Activated T-helper 1 cell treated with anti-CD3 and anti-CD28 coated beads, Interleukin-12 subunit alpha, Interleukin-12 subunit beta, Interleukin-2, Interleukin-4 antibody, amounts not matched to agents 30 ng/mL and 10 ng/mL and 1 ng/mL, durations not matched to agents 14 hours and 24 hours and 36 hours (primary cell): ENCODE measurements around the gene ART1. TPM values are rescaled to one million over a fixed set of nuclear protein-coding genes. Genes with fewer than 3 reads are reported as not detected.

Experiments used
- DNase-seq: peaks from one replicate; pipeline ENCODE4 v3.0.0; 2021; ENCODE audit warnings: low spot score
- H3K27ac Mint-ChIP-seq: one replicate; pipeline ENCODE4 v1.8.0; 2021; ENCODE audit warnings: mild to moderate bottlenecking, mixed read lengths
- H3K27me3 Mint-ChIP-seq: one replicate; pipeline ENCODE4 v1.8.0; 2022; ENCODE audit warnings: mild to moderate bottlenecking, moderate library complexity, mixed read lengths; ENCODE audit not compliant: insufficient read depth
- H3K36me3 Mint-ChIP-seq: one replicate; pipeline ENCODE4 v1.8.0; 2021; ENCODE audit warnings: low read depth, mixed read lengths
- H3K4me1 Mint-ChIP-seq: one replicate; pipeline ENCODE4 v1.8.0; 2021; ENCODE audit warnings: low read depth, mixed read lengths
- H3K4me3 Mint-ChIP-seq: one replicate; pipeline ENCODE4 v1.8.0; 2021; ENCODE audit warnings: mild to moderate bottlenecking, moderate library complexity, mixed read lengths
- H3K9me3 Mint-ChIP-seq: one replicate; pipeline ENCODE4 v1.8.0; 2021; ENCODE audit warnings: mixed read lengths
- intact Hi-C: fragments of 100-400 bp; cut with micrococcal nuclease; formaldehyde crosslinking; loops from one replicate; pipeline ENCODE4 v1.15.1; 2024
- total RNA-seq: library from RNA; stranded (reverse); gene quantifications from 2 replicates; pipeline ENCODE4 v1.2.3, GENCODE V29; 2022

Gene ART1
- total RNA-seq, 1 donor from 2014 or later, result not detected

DNA sequence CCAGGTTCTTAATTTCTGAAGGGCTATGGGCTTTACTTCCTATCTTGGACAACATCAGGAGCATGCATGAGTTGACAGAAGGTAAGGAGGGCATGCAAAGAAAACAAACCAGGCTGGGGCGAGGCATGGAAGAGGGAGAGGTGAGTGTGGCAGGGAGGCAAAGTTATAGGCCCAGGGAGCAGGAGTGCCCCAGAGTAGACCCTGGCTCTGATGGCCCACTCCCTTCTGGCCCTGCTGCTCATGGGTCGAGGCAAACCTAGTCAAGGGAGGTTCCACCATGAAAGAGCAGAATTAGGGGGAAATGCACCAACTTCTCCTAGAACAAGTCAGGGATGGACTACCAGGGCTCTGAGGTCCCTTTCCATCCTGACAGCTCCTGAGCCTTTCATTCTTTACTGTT, 16.0 kb downstream of the ART1 start:
- no peaks in the 10 kb centered on the region for H3K4me1 Mint-ChIP-seq
- H3K36me3 Mint-ChIP-seq, result peaks cover 10% of the 10 kb centered on the region
- no peak overlapping the region for H3K27ac Mint-ChIP-seq
- H3K9me3 Mint-ChIP-seq, result no peaks in the 10 kb centered on the region
- no peaks in the 10 kb centered on the region for H3K27me3 Mint-ChIP-seq
- no peak for DNase-seq
- no peak overlapping the region for H3K4me3 Mint-ChIP-seq
- intact Hi-C loops, result no loop called here

DNA sequence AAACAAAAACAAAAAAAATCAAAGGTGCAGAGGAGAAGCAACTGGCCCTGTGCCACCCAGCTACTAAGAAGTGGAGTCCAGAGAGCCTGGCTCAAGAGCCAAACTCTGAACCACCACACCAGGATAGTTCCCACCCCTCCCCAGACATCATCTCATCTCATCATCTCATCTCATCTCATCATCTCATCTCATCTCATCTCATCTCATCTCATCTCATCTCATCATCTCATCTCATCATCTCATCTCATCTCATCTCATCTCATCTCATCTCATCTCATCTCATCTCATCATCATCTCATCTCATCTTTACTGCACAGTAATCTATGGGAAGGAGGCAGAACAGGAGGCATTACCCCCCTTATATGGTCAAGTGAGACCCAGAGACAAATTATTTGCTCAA, 17.9 kb downstream of the ART1 start:
- no peaks in the 10 kb centered on the region for H3K9me3 Mint-ChIP-seq
- H3K4me1 Mint-ChIP-seq, result no peaks in the 10 kb centered on the region
- peak overlapping the region; percentile 1 for H3K27ac Mint-ChIP-seq
- intact Hi-C loops, result no loop called here
- peaks cover 10% of the 10 kb centered on the region for H3K36me3 Mint-ChIP-seq
- no peak overlapping the region for H3K4me3 Mint-ChIP-seq
- DNase-seq, result no peak
- no peaks in the 10 kb centered on the region for H3K27me3 Mint-ChIP-seq

DNA sequence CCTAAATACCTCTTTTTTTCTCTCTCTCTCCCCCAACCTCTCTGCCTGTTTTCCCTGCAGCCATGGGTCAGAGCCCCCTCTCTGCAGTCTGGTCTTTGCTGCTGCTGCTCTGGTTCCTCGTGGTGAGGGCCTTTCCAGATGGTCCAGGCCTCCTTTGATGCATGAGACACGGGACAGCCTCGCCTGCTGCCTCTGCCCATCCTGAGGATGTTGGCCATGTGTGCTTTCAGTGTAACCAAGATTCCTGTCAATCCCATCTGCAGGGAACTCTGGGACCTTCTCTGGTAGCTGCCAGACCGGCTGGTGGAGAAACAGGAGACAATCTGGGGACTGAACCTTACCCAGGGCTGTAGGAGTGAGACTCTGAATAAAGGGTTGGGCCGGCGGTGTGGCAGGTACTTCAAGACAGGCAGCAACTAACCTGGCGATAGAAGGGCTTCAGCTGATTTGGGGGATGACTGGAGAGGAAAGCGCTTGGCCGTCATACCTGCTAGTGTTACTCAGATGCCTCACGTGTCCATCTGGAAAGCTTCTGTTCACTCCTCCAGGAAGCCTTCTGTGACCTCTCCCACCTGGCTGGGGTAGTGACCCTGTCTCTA, 19.2 kb downstream of the ART1 start:
- peaks cover 13% of the 10 kb centered on the region for H3K36me3 Mint-ChIP-seq
- no peak overlapping the region for H3K27ac Mint-ChIP-seq
- intact Hi-C loops, result no loop called here
- H3K4me3 Mint-ChIP-seq, result no peak overlapping the region
- H3K4me1 Mint-ChIP-seq, result no peaks in the 10 kb centered on the region
- no peaks in the 10 kb centered on the region for H3K9me3 Mint-ChIP-seq
- DNase-seq, result no peak
- no peaks in the 10 kb centered on the region for H3K27me3 Mint-ChIP-seq

DNA sequence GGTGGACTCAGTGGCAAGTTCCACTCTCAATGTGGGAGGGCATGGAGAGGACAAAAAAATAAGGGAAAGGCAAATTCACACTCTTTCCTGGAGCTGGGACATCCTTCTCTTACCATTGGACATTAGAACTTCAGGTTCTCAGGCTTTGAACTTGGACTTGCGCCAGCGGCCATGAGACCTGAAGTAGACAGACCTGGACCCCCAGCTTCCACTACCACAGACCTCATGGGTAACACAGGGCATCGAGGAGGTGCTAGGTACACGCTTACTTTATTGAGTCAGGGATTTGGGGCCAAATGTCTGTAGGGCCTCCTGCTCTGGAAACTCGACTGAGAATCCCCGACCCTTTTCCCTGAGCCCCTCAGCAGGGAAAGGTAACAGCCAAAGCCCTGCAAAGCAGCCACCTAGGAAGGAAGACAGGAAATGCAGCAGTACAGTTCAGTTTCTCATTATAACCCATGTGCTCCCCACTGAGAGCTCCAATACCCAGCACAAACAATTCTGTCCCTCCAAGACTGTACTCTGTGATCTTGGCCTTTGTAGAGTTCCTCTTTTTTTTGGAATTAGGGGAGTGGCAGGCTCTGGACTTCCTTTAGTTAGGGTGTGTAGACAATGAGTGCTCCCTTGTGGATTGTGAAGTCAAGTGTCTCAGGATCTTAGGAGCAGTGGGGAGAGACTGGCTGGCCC, 20.6 kb downstream of the ART1 start:
- Mint-ChIP-seq H3K9me3 (no peaks in the 10 kb centered on the region), H3K27me3 (no peaks in the 10 kb centered on the region), H3K4me1 (no peaks in the 10 kb centered on the region), H3K4me3 (no peak overlapping the region), H3K36me3 (peaks cover 15% of the 10 kb centered on the region), H3K27ac (no peak overlapping the region)
- no peak for DNase-seq
- intact Hi-C loops, result no loop called here

DNA sequence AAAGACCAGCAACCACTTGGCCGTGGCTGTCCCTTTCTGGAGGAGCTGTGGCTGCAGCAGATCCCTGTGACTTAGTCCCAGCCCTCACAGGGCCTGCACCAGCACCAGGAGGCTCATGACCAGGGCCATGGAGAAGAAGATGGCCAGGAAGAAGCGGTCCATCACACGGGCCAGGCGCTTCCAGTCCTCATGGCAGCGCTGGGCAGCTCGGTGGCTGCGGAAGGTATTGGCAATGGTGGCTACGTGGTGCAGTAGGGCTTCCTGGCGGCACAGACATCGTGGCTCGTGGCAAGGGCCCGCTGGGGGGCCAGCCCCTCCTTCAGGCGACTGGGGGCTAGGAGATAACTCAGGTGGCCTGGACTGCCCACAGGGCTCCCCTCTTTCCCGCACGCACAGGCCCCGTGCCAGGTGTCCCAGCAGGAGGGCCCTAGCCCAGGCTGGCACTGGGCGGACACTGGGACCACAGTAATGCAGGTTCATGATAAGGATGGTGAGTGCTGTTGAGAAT, 21.1 kb downstream of the ART1 start:
- H3K27me3 Mint-ChIP-seq, result no peaks in the 10 kb centered on the region
- intact Hi-C loops, result no loop called here
- H3K4me1 Mint-ChIP-seq, result no peaks in the 10 kb centered on the region
- H3K9me3 Mint-ChIP-seq, result no peaks in the 10 kb centered on the region
- no peak overlapping the region for H3K27ac Mint-ChIP-seq
- no peak overlapping the region for H3K4me3 Mint-ChIP-seq
- H3K36me3 Mint-ChIP-seq, result peaks cover 15% of the 10 kb centered on the region
- DNase-seq, result no peak

DNA sequence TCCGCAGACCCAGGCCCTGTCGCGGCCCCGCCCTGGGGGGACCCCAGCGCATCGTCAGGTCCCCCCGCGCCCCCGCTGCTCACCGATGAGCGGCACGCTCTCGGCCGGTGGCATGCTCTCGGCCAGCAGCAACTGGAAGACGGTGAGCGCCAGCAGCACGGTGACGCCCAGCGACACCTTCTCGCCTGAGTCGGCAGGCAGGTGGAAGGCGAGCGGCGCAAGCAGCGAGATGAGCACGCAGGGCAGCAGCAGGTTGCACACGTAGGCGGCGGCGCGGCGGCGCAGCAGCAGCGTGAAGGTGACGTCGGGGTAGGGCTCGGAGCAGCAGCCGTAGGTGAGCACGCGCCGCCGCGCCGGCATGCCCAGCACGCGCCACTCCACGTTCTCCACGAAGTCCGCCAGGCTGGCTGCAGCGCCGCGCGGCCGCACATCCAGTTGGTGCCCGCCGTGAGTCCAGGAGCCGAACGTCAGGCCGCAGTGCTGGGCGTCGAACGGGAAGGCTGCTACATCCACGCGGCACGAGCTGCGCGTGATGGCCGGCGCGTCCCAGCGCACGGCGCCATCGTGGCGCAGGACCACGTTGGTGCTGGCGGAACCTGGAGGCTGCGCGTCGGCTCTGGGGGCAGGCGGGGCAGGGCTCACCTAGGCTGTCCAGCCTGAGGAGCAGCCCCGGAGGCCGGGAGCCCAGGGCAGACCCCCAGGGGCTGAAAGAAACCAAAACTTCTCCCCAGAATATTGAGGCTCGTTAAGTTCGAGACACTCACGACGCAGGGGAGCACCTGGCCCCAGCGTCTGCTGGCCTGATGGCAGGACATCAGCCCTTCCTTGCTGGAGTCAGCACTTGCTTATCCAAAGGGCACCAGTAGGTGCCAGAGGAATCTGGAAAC, 22.5 kb downstream of the ART1 start:
- Mint-ChIP-seq H3K4me1 (no peaks in the 10 kb centered on the region), H3K9me3 (no peaks in the 10 kb centered on the region)

DNA sequence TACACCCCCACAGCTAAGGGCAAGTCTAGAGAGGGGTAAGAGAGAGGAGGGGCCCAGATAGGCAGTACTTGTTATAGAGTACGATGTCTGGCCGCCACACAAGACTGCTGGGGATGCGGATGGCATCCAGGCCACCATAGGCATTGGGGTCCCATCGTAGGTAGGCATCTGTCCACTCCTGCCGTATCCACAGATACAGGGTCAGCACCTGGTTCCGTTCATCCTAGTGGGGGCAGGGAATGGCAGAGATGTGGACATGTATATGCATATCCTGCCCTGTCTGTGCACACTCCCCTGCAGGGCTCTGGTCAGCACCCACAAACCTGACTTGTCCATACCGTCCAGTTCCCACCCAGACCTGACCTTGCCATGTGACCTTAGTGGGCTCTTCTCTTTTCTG, 24.2 kb downstream of the ART1 start:
- H3K27ac Mint-ChIP-seq, result no peak overlapping the region
- no peak overlapping the region for H3K4me3 Mint-ChIP-seq
- no peak for DNase-seq
- H3K9me3 Mint-ChIP-seq, result no peaks in the 10 kb centered on the region
- peaks cover 12% of the 10 kb centered on the region for H3K36me3 Mint-ChIP-seq
- H3K4me1 Mint-ChIP-seq, result no peaks in the 10 kb centered on the region
- no peaks in the 10 kb centered on the region for H3K27me3 Mint-ChIP-seq
- intact Hi-C loops, result no loop called here

More for the DNA sequence above, 22.5 kb downstream of the ART1 start:
- H3K27ac Mint-ChIP-seq, result no peak overlapping the region
- no peak for DNase-seq
- no peak overlapping the region for H3K4me3 Mint-ChIP-seq
- no peaks in the 10 kb centered on the region for H3K27me3 Mint-ChIP-seq
- H3K36me3 Mint-ChIP-seq, result peaks cover 15% of the 10 kb centered on the region
- intact Hi-C loops, result no loop called here

DNA sequence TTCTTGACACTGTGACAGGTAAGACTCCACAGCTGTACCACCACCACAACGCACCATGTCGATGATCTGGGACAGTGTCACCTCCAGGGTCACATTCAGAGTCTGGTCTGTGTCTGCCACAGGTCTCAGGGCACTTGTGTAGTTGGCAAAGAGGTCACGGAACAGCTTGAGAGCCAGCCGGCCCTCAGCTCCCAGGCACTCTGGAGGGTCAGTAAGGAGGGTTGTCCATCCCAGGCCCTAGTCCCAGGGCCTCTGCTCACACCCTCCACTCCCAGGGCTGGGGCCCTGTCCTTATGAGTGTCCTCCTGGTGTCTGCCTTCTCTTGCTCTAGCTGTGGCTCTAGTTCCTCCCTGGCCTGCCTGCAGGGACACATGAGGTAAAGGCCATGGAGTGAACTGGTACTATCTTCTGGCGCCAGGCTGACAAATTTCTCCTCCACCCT, 24.8 kb downstream of the ART1 start:
- intact Hi-C loops, result no loop called here
- H3K9me3 Mint-ChIP-seq, result no peaks in the 10 kb centered on the region
- H3K27me3 Mint-ChIP-seq, result no peaks in the 10 kb centered on the region
- DNase-seq, result no peak
- peaks cover 13% of the 10 kb centered on the region for H3K36me3 Mint-ChIP-seq
- H3K4me3 Mint-ChIP-seq, result no peak overlapping the region
- H3K27ac Mint-ChIP-seq, result no peak overlapping the region
- no peaks in the 10 kb centered on the region for H3K4me1 Mint-ChIP-seq

DNA sequence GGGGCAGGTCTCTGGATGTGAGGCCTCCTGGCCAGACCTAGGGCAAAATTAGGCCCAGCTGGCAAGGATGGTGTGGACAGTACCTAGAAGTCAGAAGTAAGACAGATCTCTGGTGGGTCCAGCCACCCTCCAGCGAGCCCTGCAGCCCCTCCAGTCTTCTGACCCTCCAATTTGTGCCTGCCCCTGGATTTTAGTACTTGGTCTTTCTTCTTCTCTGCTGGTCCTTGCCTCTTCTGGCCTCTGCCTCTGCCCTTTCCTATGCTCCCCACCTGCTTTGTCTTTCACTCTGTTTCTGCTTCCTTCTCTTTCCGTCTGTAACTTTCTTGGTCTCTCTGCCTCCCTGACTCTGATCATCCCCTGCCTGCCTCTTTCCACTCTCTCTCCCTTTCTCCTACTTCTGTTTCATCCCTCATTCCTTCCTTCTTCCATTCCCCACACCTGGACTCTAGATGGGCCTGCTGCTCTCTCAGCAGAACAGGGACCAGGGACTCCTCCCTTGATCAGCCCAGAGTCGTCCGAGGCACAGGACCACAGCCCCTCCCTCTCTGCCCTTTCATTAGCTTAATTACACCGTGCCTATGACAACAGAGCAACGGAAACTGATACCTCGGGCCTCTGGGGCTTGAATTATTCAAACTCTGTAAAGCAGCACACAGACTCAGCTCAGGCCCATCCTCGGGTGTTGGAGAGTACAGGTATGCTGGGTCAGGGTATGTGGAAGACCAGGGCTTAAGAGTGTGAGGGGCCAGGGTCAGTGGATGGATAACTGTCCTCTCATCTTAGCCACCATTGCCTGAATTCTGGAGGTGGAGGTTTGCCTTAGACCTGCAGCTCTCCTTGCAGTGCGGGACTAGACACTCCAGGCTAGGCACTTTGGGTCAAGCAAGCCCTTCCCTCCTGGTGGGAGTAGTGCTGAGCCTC, 26.7 kb downstream of the ART1 start, which contains the start of gene CHRNA10:
TSS of gene CHRNA10 (minus strand) at position 51 of the 921 bp plus-strand sequence. CDS start 72 bp downstream, outside the sequence.
- H3K36me3 Mint-ChIP-seq, result peaks cover 18% of the 10 kb centered on the region
- no peak for DNase-seq
- H3K27ac Mint-ChIP-seq, result peak within 1 kb of the TSS; percentile 46
- no peaks in the 10 kb centered on the region for H3K27me3 Mint-ChIP-seq
- no peaks in the 10 kb centered on the region for H3K4me1 Mint-ChIP-seq
- intact Hi-C loops, result no loop called here
- H3K9me3 Mint-ChIP-seq, result no peaks in the 10 kb centered on the region
- H3K4me3 Mint-ChIP-seq, result no peak within 1 kb of the TSS

DNA sequence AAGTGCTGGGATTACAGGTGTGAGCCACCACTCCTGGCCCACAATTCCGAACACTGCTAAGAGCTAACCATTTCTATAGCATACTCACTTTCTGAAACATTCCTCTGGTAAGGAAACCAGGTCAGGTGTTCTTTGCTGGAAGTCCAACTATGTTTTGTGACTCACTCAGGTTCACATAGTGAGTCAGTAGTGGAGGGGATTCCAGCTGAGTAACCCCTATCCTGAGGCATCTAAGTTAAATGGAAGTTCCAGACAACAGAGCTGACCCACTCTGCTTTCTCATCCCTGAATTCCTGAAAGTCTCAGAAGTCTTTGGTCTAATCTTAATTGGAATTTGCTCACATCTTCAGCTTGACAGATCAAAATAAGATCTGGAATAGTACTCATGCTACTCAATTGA, 29.3 kb downstream of the ART1 start:
- Mint-ChIP-seq H3K27ac (peak overlapping the region; percentile 9), H3K27me3 (no peaks in the 10 kb centered on the region), H3K9me3 (no peaks in the 10 kb centered on the region), H3K4me3 (no peak overlapping the region), H3K4me1 (no peaks in the 10 kb centered on the region), H3K36me3 (peaks cover 32% of the 10 kb centered on the region)
- no peak for DNase-seq
- intact Hi-C loops, result no loop called here

DNA sequence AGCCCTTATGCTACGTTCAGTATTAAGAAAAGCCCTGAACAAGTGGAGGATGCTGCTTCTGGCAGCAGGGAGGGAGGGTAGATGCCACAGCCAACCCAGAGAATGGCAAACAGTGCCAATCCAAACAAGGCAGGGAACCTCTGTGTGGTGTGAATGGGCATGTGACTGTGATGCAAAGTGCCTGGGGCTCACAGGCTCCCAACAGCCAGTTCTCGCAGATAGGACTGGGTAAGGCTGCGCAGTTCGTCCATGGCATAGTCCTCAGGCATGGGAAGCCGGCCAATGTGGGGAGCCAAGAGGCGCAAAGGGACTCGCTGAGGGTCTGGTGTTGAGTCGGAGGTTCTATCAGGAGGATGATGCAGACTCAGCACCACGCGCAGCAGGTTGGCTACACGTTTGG, 31.0 kb downstream of the ART1 start:
- DNase-seq, result no peak
- H3K4me1 Mint-ChIP-seq, result no peaks in the 10 kb centered on the region
- peaks cover 44% of the 10 kb centered on the region for H3K36me3 Mint-ChIP-seq
- intact Hi-C loops, result no loop called here
- peak overlapping the region; percentile 19 for H3K27ac Mint-ChIP-seq
- no peaks in the 10 kb centered on the region for H3K27me3 Mint-ChIP-seq
- H3K4me3 Mint-ChIP-seq, result no peak overlapping the region
- H3K9me3 Mint-ChIP-seq, result no peaks in the 10 kb centered on the region

DNA sequence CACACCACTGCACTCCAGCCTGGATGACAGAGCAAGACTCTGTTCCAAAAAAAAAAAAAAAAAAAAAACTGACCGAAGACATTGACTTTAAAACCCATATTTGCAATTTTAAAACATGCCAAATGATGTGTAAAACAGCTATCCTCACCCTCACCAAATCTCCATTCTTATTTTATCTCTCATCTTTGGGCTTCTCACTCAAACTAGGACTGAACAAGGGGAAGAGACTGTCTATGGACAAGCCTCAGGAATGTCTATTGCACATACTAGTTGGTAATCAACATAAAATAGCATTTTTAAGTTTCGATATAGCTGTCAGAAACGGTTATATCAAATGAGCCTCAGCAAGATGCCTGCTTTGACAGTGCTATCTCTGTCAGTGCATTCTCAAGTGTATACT, 34.1 kb downstream of the ART1 start:
- Mint-ChIP-seq H3K4me3 (no peak overlapping the region), H3K27me3 (no peaks in the 10 kb centered on the region), H3K36me3 (peaks cover 54% of the 10 kb centered on the region), H3K27ac (no peak overlapping the region), H3K9me3 (no peaks in the 10 kb centered on the region), H3K4me1 (peaks cover 9% of the 10 kb centered on the region)
- intact Hi-C loops, result no loop called here
- DNase-seq, result no peak
